ENCODE data around the gene CENPI.

GRCh38 chrX:101062176-101062575, 35.8 kb upstream of the CENPI start:
- TF ChIP-seq TAF1 (conservative IDR thresholded peaks at IDR 0.05), result no peak
- TF ChIP-seq FOXA2 (IDR thresholded peaks at IDR 0.05), result no peak
- TF ChIP-seq YY1 (IDR thresholded peaks at IDR 0.05), result no peak
- TF ChIP-seq REST (IDR thresholded peaks at IDR 0.05), result no peak
- no peak for TF ChIP-seq CTCF (IDR thresholded peaks at IDR 0.05; ENCODE audit: low read depth, low read length, missing input control)
- no peak for TF ChIP-seq ZBTB33 (IDR thresholded peaks at IDR 0.05)
- no peak for TF ChIP-seq EGR1 (IDR thresholded peaks at IDR 0.05; ENCODE audit: low read depth in 2 of 2)
- no peak for TF ChIP-seq MAX (IDR thresholded peaks at IDR 0.05)
- no peak for TF ChIP-seq SP1 (IDR thresholded peaks at IDR 0.05)
- TF ChIP-seq RXRA (IDR thresholded peaks at IDR 0.05), result no peak

Data from liver (tissue), 3 donors.